AG09309 (cell line): ENCODE data around the gene NINL.
"Not testable (repeated sequence)": the region's sequence is repeated elsewhere in the genome, so short reads cannot be mapped to it uniquely, and the experiment has no call there.

ENCODE experiments used
- DNase-seq: peaks from one replicate; pipeline ENCODE4 v3.0.0-alpha.2; 2010; ENCODE audit warnings: low read depth
- H3K4me3 ChIP-seq: 2 replicates; pipeline ENCODE4 v1.5.1; 2011; ENCODE audit warnings: mild to moderate bottlenecking, low read depth, low read length, moderate library complexity; ENCODE audit not compliant: control insufficient read depth
- TF ChIP-seq, protein P1 (sequence below): IDR thresholded peaks from 2 replicates; pipeline ENCODE4 v1.5.1; 2011; ENCODE audit warnings: mild to moderate bottlenecking, low read depth, low read length, inconsistent platforms; ENCODE audit not compliant: insufficient read depth, control insufficient read depth; ENCODE audit errors: missing control alignments

NINL gene

DNA sequence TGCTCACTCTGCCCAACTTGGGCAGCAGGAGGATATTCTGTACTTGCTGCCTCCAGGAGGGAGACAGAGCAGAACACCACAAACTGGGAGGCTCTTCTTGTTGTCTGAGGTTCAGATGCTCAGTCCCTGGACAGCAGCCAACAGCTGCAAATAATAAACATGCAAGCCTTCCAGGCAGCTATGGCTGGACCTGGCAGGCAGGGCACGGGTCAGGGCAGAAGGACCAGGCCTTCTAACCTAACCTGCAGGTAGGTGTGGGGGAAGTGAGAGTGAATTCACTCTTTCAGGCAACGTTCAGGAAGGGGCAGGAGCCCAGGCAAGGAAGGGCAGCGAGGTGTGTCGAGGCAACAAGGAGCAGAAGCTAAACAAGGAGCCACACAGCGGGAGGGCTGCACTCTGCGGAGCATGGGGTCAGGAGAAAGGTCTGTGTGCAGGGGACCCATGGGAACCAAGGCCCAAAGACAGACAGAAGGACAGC is 31.5 kb downstream of the NINL start:
- TF ChIP-seq, protein P1, sequence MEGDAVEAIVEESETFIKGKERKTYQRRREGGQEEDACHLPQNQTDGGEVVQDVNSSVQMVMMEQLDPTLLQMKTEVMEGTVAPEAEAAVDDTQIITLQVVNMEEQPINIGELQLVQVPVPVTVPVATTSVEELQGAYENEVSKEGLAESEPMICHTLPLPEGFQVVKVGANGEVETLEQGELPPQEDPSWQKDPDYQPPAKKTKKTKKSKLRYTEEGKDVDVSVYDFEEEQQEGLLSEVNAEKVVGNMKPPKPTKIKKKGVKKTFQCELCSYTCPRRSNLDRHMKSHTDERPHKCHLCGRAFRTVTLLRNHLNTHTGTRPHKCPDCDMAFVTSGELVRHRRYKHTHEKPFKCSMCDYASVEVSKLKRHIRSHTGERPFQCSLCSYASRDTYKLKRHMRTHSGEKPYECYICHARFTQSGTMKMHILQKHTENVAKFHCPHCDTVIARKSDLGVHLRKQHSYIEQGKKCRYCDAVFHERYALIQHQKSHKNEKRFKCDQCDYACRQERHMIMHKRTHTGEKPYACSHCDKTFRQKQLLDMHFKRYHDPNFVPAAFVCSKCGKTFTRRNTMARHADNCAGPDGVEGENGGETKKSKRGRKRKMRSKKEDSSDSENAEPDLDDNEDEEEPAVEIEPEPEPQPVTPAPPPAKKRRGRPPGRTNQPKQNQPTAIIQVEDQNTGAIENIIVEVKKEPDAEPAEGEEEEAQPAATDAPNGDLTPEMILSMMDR = no peak
- H3K4me3 ChIP-seq = no peak overlapping the region
- no peak for DNase-seq

DNA sequence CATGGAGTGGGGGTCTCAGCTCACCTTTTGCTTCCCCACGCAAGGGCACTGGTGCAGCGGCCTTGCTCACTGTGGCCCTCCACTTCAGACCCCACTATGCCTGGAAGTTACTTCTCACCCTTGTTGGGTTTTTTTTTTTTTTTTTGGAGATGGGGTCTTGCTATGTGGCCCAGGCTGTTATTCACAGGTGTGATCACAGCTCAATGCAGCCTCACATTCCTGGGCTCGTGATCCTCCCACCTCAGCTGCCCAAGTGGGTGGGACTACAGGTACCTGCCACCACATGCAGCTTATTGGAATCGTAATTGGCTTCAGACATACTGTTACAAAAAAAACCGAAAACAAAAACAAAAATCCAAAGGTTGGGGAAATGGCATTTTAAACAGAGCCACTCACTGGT is 32.4 kb downstream of the NINL start:
- no peak overlapping the region for H3K4me3 ChIP-seq
- TF ChIP-seq, protein P1 = no peak
- no peak for DNase-seq

DNA sequence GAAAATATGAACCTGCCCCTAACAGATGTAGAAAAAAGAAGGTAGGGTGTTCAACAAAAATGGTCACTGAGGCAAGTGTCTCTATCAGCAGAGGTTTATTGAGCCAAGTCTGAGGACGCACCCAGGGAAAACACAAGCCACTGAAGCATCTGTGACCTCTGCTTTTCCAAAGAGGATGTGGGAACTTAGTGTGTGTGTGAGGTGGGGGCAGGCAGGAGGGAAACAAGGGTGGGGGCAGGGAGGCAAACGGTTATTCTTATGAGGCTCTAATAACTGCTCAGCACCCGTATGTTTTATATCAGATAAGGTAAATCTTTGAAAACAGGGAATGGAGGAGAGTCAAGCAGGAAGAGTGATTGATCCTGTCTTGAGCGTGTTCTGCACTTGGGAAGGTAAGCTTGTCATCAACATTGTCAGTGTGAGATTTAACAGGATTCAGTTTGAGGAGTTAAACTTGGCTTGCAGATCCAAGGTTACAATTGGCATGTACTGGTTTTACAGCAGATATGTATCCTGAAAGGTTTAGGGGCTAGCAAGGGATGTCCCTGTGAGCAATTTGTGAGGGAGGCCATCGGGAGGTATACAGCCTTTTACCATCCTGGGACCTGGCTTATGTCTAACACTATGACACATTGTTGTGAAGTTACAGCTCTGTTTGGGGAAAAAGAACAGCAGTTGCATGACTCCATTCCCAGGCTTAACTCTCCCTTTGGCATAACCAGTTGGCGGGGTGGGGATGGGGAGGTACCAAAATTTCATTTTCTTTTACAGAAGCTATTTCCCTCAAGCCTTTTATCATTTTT is 33.7 kb downstream of the NINL start:
- no peak for DNase-seq
- H3K4me3 ChIP-seq = no peak overlapping the region
- TF ChIP-seq, protein P1 = no peak

DNA sequence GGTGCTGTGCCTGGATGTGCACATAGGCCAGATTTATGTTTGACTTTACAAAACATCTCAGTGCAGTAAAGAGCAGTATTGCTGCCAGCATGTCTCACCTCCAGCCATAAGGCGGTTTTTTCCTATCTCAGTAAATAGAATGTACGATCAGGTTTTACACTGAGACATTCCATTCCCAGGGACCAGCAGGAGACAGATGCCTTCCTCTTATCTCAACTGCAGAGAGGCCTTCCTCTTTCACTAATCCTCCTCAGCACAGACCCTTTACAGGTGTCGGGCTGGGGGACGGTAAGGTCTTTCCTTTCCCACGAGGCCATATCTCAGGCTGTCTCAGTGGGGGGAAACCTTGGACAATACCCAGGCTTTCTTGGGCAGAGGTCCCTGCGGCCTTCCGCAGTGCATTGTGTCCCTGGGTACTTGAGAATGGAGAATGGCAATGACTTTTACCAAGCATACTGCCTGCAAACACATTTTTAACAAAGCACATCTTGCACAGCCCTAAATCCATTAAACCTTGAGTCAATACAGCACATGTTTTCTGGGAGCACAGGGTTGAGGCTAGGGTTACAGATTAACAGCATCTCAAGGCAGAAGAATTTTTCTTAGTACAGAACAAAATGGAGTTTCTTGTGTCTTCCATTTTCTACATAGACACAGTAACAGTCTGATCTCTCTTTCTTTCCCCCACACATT is 34.5 kb downstream of the NINL start:
- not testable (repeated sequence) for H3K4me3 ChIP-seq, DNase-seq

DNA sequence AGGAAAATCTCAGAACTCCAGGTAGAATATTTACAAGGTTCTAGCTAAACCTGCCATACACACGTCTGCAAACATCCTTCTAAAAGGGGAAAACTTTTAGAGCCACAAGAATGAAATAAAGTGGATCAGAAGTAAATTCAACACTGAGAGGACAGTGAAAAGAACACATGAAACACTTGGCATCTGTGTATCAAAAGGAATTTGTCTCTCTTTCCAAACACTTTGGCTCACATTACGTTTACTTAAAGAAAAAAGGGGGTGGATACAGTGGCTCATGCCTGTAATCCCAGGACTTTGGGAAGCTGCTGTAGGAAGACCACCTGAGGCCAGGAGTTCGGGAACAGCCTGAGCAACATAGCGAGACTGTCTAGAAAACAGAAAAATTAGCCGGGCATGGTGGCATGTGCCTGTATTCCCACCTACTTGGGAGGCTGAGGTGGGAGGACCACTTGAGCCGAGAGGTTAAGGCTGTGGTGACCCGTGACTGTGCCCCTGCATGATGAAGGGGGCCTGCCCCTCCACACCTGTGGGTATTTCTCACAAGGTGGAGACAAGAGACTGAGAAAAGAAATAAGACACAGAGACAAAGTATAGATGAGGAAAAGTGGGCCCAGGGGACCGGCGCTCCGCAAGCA is 35.4 kb downstream of the NINL start:
- DNase-seq = no peak
- no peak overlapping the region for H3K4me3 ChIP-seq
- TF ChIP-seq, protein P1 = no peak

DNA sequence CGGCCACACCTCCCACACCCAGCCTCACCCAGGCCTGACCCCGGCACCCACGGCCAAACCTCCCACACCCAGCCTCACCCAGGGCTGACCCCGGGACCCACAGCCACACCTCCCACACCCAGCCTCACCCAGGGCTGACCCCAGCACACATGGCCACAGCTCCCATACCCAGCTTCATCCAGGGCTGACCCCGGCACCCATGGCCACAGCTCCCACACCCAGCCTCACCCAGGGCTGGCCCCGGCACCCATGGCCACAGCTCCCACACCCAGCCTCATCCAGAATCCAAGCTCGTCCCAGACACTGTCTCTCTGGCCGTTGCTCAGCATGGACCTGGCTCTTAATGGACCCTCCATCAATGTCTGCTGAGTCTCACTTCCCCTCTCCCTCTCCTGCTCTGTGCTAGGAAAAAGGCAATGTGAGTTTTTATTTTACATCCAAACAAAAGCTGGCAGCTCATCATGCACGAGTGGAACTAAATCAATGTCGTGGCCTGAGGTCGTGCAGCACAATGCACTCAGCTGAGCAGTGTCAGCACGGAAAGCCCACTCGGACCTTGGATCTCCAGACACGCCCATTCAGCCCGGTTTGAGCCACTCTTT is 36.1 kb downstream of the NINL start:
- no peak overlapping the region for H3K4me3 ChIP-seq
- TF ChIP-seq, protein P1 = no peak
- no peak for DNase-seq
